Stimulated activated CD4-positive, alpha-beta T cell treated with anti-CD3 and anti-CD28 coated beads, Interleukin-2, amount 100 ng/mL, for 48 hours (primary cell): ENCODE measurements around the gene MEIS2.

ENCODE experiments used
- DNase-seq, 2 donors: peaks; one replicate each; pipeline ENCODE4 v3.0.0-alpha.2; 2020

The MEIS2 gene

GRCh38 chr15:36924034-36924433, 176.3 kb downstream of the MEIS2 start:
- DNase-seq = no peak

- no peak for DNase-seq
These were observed 178.8 kb downstream of the MEIS2 start for GRCh38 chr15:36921484-36922091.

GRCh38 chr15:36917411-36918267, 182.7 kb downstream of the MEIS2 start:
- DNase-seq = no peak

- no peak for DNase-seq
These were observed 185.2 kb downstream of the MEIS2 start for GRCh38 chr15:36914960-36915808.

GRCh38 chr15:36914466-36914865, 185.9 kb downstream of the MEIS2 start:
- DNase-seq = no peak

GRCh38 chr15:36912311-36912712, 188.0 kb downstream of the MEIS2 start:
- no peak for DNase-seq

GRCh38 chr15:36911322-36911944, 188.9 kb downstream of the MEIS2 start:
- no peak for DNase-seq

GRCh38 chr15:36908991-36909390, 191.4 kb downstream of the MEIS2 start:
- no peak for DNase-seq

GRCh38 chr15:36907295-36907694, 193.1 kb downstream of the MEIS2 start:
- no peak for DNase-seq

GRCh38 chr15:36905908-36906307, 194.4 kb downstream of the MEIS2 start:
- DNase-seq = no peak

GRCh38 chr15:36904715-36905114, 195.6 kb downstream of the MEIS2 start:
- DNase-seq = no peak

GRCh38 chr15:36903922-36904556, 196.3 kb downstream of the MEIS2 start:
- DNase-seq = no peak

GRCh38 chr15:36903195-36903594, 197.2 kb downstream of the MEIS2 start:
- no peak for DNase-seq

GRCh38 chr15:36901012-36901411, 199.3 kb downstream of the MEIS2 start:
- DNase-seq = no peak

- no peak for DNase-seq
These were observed 200.7 kb downstream of the MEIS2 start for GRCh38 chr15:36899696-36900095.

- DNase-seq = no peak
These were observed 201.7 kb downstream of the MEIS2 start for GRCh38 chr15:36898536-36899126.

- no peak for DNase-seq
These were observed 202.5 kb downstream of the MEIS2 start for GRCh38 chr15:36897834-36898233.

- DNase-seq = no peak
These were observed 203.4 kb downstream of the MEIS2 start for GRCh38 chr15:36896949-36897348.

- DNase-seq = no peak
These were observed 206.3 kb downstream of the MEIS2 start for GRCh38 chr15:36894075-36894474.

GRCh38 chr15:36893276-36893675, 207.1 kb downstream of the MEIS2 start:
- DNase-seq = no peak

- no peak for DNase-seq
These were observed 212.0 kb downstream of the MEIS2 start for GRCh38 chr15:36888011-36888992.
